Frontal cortex (tissue), 4 donors: Measurements from ENCODE around the gene LHFPL3. TPM values are rescaled to one million over a fixed set of nuclear protein-coding genes. Genes with fewer than 3 reads are reported as not detected.
A peak's percentile ranks its signal among the peaks of the same experiment; 100 is the strongest.
"Not testable (repeated sequence)": the region's sequence is repeated elsewhere in the genome, so short reads cannot be mapped to it uniquely, and the experiment has no call there.

ENCODE experiments used
- DNase-seq, 2 donors: peaks; one replicate each; pipeline ENCODE4 v3.0.0; 2012; ENCODE audit warnings: low spot score in 2 of 2
- FAIRE-seq: peaks from 2 replicates; lab custom pipeline; 2012; peaks lifted over from hg19 to GRCh38; lab: Jason Lieb, UNC
- total RNA-seq: library from RNA; depleted of rRNA; stranded (reverse); fragments of >200 nt; gene quantifications from one replicate; pipeline ENCODE4 v1.2.3, GENCODE V29; 2014
- donor health status: control.
- donor health status: control.
- donor health status: control.

LHFPL3 gene
- total RNA-seq, 1 donor from 2014 or later, result 24.1 TPM

- FAIRE-seq, result no peak
- no peak for DNase-seq
These were observed 328.1 kb downstream of the LHFPL3 start for GRCh38 chr7:104656467-104656866.

GRCh38 chr7:104657134-104657533 lies 328.7 kb downstream of the LHFPL3 start:
- FAIRE-seq, result no peak
- no peak for DNase-seq

- DNase-seq (no peak), FAIRE-seq (no peak)
These were observed 333.2 kb downstream of the LHFPL3 start for GRCh38 chr7:104661575-104661974.

GRCh38 chr7:104664648-104665047 lies 336.2 kb downstream of the LHFPL3 start:
- no peak for DNase-seq
- no peak for FAIRE-seq

- FAIRE-seq (no peak), DNase-seq (no peak)
These were observed 349.2 kb downstream of the LHFPL3 start for GRCh38 chr7:104677587-104677986.

- no peak for FAIRE-seq
- DNase-seq, result no peak
These were observed 350.7 kb downstream of the LHFPL3 start for GRCh38 chr7:104679085-104679484.

- FAIRE-seq, result no peak
- DNase-seq, result no peak
These were observed 357.9 kb downstream of the LHFPL3 start for GRCh38 chr7:104686286-104686685.

- no peak for FAIRE-seq
These were observed 366.3 kb downstream of the LHFPL3 start for GRCh38 chr7:104694710-104695109.

GRCh38 chr7:104695563-104695962 lies 367.2 kb downstream of the LHFPL3 start:
- FAIRE-seq (no peak), DNase-seq (no peak)

More at GRCh38 chr7:104694710-104695109, 366.3 kb downstream of the LHFPL3 start:
- no peak for DNase-seq

GRCh38 chr7:104700336-104700735 lies 371.9 kb downstream of the LHFPL3 start:
- FAIRE-seq (no peak), DNase-seq (no peak)

GRCh38 chr7:104721027-104721426 lies 392.6 kb downstream of the LHFPL3 start:
- DNase-seq, FAIRE-seq: not testable (repeated sequence)

GRCh38 chr7:104723001-104723400 lies 394.6 kb downstream of the LHFPL3 start:
- FAIRE-seq, result no peak
- no peak for DNase-seq

GRCh38 chr7:104758504-104758903 lies 430.1 kb downstream of the LHFPL3 start:
- FAIRE-seq (no peak), DNase-seq (no peak)

- no peak for FAIRE-seq
- no peak for DNase-seq
These were observed 433.5 kb downstream of the LHFPL3 start for GRCh38 chr7:104761892-104762291.

GRCh38 chr7:104767113-104767512 lies 438.7 kb downstream of the LHFPL3 start:
- DNase-seq, result no peak

GRCh38 chr7:104767826-104768536 lies 439.6 kb downstream of the LHFPL3 start:
- peak; percentile 45 for FAIRE-seq

More at GRCh38 chr7:104767113-104767512, 438.7 kb downstream of the LHFPL3 start:
- FAIRE-seq, result no peak

GRCh38 chr7:104772405-104773345 lies 444.3 kb downstream of the LHFPL3 start:
- FAIRE-seq, result no peak
- DNase-seq, result no peak

More at GRCh38 chr7:104767826-104768536, 439.6 kb downstream of the LHFPL3 start:
- no peak for DNase-seq

GRCh38 chr7:104773796-104774195 lies 445.4 kb downstream of the LHFPL3 start:
- DNase-seq, result no peak
- FAIRE-seq, result no peak

GRCh38 chr7:104775531-104775930 lies 447.1 kb downstream of the LHFPL3 start:
- no peak for FAIRE-seq
- DNase-seq, result no peak

- FAIRE-seq, result no peak
- DNase-seq, result no peak
These were observed 448.9 kb downstream of the LHFPL3 start for GRCh38 chr7:104777301-104777800.

- no peak for DNase-seq
- no peak for FAIRE-seq
These were observed 451.5 kb downstream of the LHFPL3 start for GRCh38 chr7:104779888-104780287.
